ENCODE measurements around the gene GTF2A2. TPM values are rescaled to one million over a fixed set of nuclear protein-coding genes. Genes with fewer than 3 reads are reported as not detected.

Gene GTF2A2
- polyA plus RNA-seq, 1 donor from 2014 or later, result 171 TPM

- Histone ChIP-seq H3K4me3 (ENCODE audit: low read length) (peak overlapping the region; percentile 100), H3K27me3 (ENCODE audit: insufficient read depth, low read depth, low read length) (no peaks in the 10 kb centered on the region), H3K9me2 (ENCODE audit: insufficient read depth, low read length) (no peaks in the 10 kb centered on the region), H3K27ac (ENCODE audit: low read length) (no peak overlapping the region), H3K9me3 (ENCODE audit: low read length) (no peaks in the 10 kb centered on the region), H3K36me3 (ENCODE audit: insufficient read depth, low read length) (no peaks in the 10 kb centered on the region), H3K9ac (ENCODE audit: low read length) (peak overlapping the region; percentile 97), H2AFZ (ENCODE audit: low read depth, low read length) (peak overlapping the region; percentile 59), H3K4me2 (ENCODE audit: low read length) (peak overlapping the region; percentile 71), H3F3A (ENCODE audit: insufficient read depth, low read length, poor library complexity, severe bottlenecking) (peaks cover 4% of the 10 kb centered on the region), H4K20me1 (ENCODE audit: insufficient read depth) (no peaks in the 10 kb centered on the region), H3K79me2 (replicated peaks; ENCODE audit: insufficient read depth, low read length) (peaks cover 42% of the 10 kb centered on the region)
- TF ChIP-seq MXI1 (conservative IDR thresholded peaks at IDR 0.05; ENCODE audit: poor library complexity, severe bottlenecking) (no peak), EP300 (conservative IDR thresholded peaks at IDR 0.05; ENCODE audit: poor library complexity, severe bottlenecking) (no peak), RAD21 (conservative IDR thresholded peaks at IDR 0.05) (no peak), SMC3 (conservative IDR thresholded peaks at IDR 0.05; ENCODE audit: poor library complexity) (no peak), POLR2AphosphoS5 (IDR thresholded peaks at IDR 0.05) (no peak), CTCF (IDR thresholded peaks at IDR 0.05; ENCODE audit: poor library complexity, severe bottlenecking) (no peak), EZH2 (IDR thresholded peaks at IDR 0.05; ENCODE audit: borderline replicate concordance, insufficient read depth, low read length, poor library complexity, severe bottlenecking) (no peak)
Measured at GRCh38 chr15:59689626-59690236, 32.4 kb upstream of the GTF2A2 start.

- TF ChIP-seq RAD21 (conservative IDR thresholded peaks at IDR 0.05) (peak; percentile 8), EZH2 (IDR thresholded peaks at IDR 0.05; ENCODE audit: borderline replicate concordance, insufficient read depth, low read length, poor library complexity, severe bottlenecking) (no peak), CTCF (IDR thresholded peaks at IDR 0.05; ENCODE audit: poor library complexity, severe bottlenecking) (no peak), EP300 (conservative IDR thresholded peaks at IDR 0.05; ENCODE audit: poor library complexity, severe bottlenecking) (peak; percentile 47), POLR2AphosphoS5 (IDR thresholded peaks at IDR 0.05) (peak; percentile 97), SMC3 (conservative IDR thresholded peaks at IDR 0.05; ENCODE audit: poor library complexity) (no peak), TAF1 (IDR thresholded peaks at IDR 0.05; ENCODE audit: low read depth) (peak; percentile 54), MXI1 (conservative IDR thresholded peaks at IDR 0.05; ENCODE audit: poor library complexity, severe bottlenecking) (peak; percentile 77), REST (IDR thresholded peaks at IDR 0.05; ENCODE audit: borderline replicate concordance) (no peak)
- Histone ChIP-seq H3F3A (ENCODE audit: insufficient read depth, low read length, poor library complexity, severe bottlenecking) (peaks cover 4% of the 10 kb centered on the region), H3K9me3 (ENCODE audit: low read length) (no peaks in the 10 kb centered on the region), H4K20me1 (ENCODE audit: insufficient read depth) (no peaks in the 10 kb centered on the region), H3K27me3 (ENCODE audit: insufficient read depth, low read depth, low read length) (no peaks in the 10 kb centered on the region), H3K79me2 (replicated peaks; ENCODE audit: insufficient read depth, low read length) (peaks cover 49% of the 10 kb centered on the region), H3K9me2 (ENCODE audit: insufficient read depth, low read length) (no peaks in the 10 kb centered on the region), H2AFZ (ENCODE audit: low read depth, low read length) (peak within 1 kb of the TSS; percentile 87), H3K4me3 (ENCODE audit: low read length) (peak within 1 kb of the TSS; percentile 100), H3K36me3 (ENCODE audit: insufficient read depth, low read length) (no peaks in the 10 kb centered on the region), H3K4me2 (ENCODE audit: low read length) (peak within 1 kb of the TSS; percentile 97), H3K27ac (ENCODE audit: low read length) (peak within 1 kb of the TSS; percentile 84), H3K9ac (ENCODE audit: low read length) (peak within 1 kb of the TSS; percentile 97)
Measured at GRCh38 chr15:59688782-59689625, 31.7 kb upstream of the GTF2A2 start, which contains the start of gene BNIP2. BNIP2 (minus strand) TSS chr15:59689320; CDS start chr15:59682457, 6,863 bp downstream.

All from neural cell (in vitro differentiated cells).